Measurements from ENCODE around the gene STK39. TPM values are rescaled to one million over a fixed set of nuclear protein-coding genes. Genes with fewer than 3 reads are reported as not detected.

The STK39 gene
- total RNA-seq, 1 donor = 2.7 TPM

GRCh38 chr2:167943368-167943767, 304.0 kb downstream of the STK39 start:
- DNase-seq (ENCODE audit: low read depth in 2 of 3, low spot score in 2 of 3) = no peak

DNA sequence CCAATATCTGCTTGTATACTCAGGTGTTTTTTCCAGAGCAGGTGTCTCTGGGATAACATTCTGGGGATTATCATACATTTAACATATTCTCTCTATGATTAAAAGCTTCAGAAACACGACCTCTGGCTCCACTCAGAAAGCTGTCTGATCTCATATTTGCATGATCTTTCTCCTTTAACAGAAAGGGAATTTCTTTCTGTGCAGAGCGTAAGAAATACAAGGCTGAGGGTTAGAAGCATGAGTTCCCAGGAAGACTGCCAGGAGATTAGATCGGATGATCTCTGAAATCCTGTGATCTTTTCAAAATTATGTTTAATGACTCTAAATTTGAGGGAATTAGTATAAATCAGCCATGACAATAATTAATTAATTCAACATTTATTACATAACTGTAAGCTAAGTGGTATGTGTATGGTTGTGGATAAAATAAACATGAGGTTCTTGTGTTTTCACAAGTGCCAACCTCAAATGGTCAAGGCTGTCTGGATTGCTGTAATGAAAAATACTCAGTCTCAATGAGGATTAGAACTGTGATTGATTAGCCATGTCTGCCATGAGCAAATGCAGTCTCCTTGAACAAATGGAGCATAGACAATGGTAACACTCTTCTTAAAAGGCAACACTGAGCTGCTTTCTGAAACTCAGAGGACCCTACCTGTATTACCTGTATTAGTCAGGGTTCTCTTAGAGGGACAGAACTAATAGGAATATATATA, 304.9 kb downstream of the STK39 start:
- no peak for DNase-seq (ENCODE audit: low read depth in 2 of 3, low spot score in 2 of 3)

DNA sequence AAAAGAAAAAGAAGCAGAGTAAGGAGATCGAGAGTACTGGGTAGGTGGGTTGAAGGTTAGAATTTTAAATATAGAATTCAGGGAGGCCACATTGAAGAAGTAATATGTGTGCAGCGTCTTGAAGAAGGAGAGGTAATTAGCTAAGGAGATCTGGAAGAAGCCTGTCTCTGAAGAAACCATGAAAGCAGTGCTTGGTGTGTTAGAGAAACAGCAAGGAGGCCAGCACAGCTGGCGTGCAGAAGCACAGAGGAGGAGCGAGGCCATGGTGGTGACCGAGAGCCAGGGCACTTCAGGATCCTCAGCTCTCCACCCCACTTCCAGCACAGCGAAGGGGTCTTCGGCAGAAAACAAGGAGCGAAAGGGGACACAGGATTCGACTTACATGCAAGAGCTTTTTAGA, 305.8 kb downstream of the STK39 start:
- no peak for DNase-seq (ENCODE audit: low read depth in 2 of 3, low spot score in 2 of 3)

- no peak for DNase-seq (ENCODE audit: low read depth in 2 of 3, low spot score in 2 of 3)
These were observed 306.5 kb downstream of the STK39 start for GRCh38 chr2:167940734-167941507.

DNA sequence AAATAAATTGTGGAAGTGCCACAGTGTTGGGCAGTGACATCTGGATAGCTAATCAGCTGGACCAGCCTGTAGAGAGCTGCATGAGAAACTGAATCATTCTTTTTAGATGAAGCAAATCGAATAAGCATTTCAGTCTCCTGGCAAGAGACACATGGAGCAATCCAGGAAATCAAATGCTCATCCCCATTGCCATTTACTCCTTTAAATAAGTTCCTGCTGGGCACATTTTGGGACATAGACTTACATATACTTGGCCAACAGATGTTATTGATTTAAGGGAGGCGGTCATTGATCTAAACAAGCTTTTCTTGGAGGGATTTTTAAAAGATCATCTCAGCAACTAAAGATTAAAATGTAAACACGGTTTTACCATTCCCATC, 307.1 kb downstream of the STK39 start:
- DNase-seq (ENCODE audit: low read depth in 2 of 3, low spot score in 2 of 3) = no peak

DNA sequence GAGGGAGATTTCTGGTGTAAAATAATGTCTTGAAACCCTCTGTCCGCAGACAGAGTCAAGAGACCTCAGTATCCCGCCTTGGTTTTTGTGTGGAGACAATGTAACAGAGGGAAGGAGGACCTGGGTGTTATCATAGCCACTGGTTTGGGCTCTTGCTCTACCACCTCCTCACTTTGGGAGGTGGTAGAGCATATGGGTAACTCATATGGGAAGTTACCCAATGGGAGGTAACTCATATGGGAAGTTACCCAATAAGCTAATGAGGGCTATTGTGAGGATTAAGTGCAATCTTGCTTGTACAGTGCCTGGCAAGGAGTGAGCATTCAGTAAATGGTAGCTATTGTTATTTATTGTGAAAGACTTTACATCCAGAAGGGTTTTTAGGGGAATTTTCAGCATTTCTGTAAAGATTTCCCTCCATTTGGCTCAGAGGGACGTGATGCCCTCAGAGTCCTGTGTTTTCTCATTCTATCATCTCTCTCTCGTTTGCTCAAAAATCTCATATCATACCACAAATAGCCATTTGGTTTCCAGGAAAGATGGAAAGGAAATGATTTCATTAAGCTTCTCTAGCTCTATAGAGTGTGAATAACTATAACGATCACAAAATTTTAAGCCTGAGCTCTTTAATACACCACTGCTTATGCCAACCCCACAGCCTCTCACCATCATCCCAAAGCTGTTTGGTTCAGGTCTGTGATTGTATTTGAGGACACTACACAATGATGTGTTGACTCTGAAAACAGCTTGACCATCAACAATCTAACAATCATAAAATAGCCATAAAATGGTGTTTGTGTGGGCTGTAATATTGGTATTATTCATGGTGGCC, 307.7 kb downstream of the STK39 start:
- DNase-seq (ENCODE audit: low read depth in 2 of 3, low spot score in 2 of 3) = no peak

DNA sequence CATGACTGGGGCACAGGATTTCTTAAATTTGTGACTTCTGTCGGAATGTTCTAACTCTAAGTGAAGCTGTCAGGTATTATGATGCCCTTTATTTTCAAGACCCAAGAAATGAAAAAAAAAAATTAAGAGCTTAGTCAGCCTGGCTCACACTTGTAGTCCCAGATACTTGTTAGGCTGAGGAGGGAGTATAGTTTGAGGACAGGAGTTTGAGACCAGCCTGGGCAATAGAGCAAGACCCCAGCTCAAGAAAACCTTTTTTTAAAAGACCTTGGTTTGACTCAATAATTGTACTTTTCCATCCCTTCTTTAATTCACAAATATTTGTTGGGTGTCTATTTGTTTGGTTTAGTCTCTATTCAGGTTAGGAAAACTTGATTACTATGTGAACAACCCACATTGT, 310.0 kb downstream of the STK39 start:
- DNase-seq (ENCODE audit: low read depth in 2 of 3, low spot score in 2 of 3) = no peak

DNA sequence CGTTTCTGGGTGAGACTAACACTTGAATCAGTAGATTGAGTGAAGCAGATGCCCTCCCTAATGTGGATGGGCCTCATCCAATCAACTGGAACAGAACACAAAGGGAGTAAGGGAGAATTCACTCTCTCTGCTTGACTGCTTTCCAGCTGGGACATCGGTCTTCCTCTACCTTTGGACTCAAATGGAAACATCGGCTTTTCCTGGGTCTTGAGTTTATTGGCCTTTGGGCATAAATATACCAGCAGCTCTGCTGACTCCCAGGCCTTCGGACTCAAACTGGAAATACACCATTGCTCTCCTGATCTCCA, 311.6 kb downstream of the STK39 start:
- no peak for DNase-seq (ENCODE audit: low read depth in 2 of 3, low spot score in 2 of 3)

DNA sequence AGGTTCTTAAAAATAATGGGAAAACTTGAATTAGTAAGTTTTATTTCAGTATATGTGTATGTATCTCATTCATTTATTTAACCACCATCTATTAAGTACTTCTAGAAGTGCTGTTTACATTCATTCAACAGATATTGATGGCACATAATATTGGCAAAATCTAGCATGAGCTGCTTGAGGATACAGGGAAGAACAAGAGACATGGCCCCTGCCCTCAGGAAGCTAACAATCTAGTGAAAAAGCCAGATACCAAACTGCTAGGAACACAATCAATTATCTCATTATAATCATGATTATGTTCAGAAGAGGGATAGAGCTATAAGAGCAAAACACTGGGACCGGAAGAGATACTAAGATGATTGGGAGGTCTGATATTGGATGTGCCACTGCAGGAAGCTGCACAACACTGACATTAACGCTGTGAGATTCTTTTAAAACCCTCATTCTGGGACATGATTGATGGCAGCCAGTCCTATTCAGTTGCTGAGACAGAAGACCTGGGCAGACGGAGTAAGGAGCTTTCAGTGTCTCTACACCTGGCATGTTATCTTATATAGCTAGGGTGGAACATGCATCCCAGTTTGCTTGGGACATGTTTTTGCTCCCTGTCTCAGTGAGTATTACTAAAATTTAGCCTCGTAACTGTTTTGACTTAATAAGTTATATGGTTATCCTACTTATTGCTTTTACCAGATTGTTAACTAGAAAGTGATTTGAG, 314.1 kb downstream of the STK39 start:
- no peak for DNase-seq (ENCODE audit: low read depth in 2 of 3, low spot score in 2 of 3)

- DNase-seq (ENCODE audit: low read depth in 2 of 3, low spot score in 2 of 3) = no peak
These were observed 315.2 kb downstream of the STK39 start for GRCh38 chr2:167932123-167932693.

DNA sequence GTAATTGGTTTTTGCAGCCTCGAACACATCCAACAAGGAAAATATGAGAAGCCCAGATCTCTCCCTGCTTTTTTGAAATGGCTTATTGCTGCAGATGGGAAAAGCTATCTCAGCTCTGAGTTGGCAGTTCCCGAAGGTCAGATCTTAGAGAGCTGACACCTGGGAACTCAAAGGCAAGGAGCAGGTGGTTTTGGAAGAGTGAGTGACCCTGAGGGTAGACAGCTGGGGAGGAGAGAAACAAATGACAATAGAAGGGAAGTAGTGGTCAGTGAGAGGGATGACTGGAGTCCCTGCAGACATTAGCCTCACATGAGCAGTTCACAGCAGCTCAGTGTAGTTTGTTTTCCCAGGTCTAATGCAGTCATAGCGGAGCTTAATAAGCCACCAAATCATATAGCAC, 317.9 kb downstream of the STK39 start:
- DNase-seq (ENCODE audit: low read depth in 2 of 3, low spot score in 2 of 3) = no peak

- DNase-seq (ENCODE audit: low read depth in 2 of 3, low spot score in 2 of 3) = no peak
These were observed 319.0 kb downstream of the STK39 start for GRCh38 chr2:167928434-167928833.

DNA sequence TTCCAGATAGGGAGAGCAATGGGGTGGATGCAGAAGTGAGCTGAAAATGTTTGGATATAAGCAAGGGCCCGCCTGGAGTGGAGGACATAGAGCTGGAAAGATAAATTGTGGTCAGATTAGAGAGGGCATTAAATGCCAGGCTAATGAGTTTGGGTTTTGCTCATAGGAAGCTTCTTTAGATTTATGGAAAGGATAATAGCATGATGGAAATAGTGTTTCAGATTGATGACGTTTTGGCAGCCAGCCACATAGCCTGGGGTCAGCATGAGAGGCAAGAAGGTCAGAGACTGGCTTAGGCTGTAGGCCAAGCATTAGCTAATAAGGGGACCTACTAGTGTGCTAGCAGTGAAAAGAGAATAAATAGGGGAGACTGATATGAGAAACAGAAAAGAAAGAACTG, 321.6 kb downstream of the STK39 start:
- no peak for DNase-seq (ENCODE audit: low read depth in 2 of 3, low spot score in 2 of 3)

- DNase-seq (ENCODE audit: low read depth in 2 of 3, low spot score in 2 of 3) = no peak
These were observed 322.8 kb downstream of the STK39 start for GRCh38 chr2:167924556-167924955.

DNA sequence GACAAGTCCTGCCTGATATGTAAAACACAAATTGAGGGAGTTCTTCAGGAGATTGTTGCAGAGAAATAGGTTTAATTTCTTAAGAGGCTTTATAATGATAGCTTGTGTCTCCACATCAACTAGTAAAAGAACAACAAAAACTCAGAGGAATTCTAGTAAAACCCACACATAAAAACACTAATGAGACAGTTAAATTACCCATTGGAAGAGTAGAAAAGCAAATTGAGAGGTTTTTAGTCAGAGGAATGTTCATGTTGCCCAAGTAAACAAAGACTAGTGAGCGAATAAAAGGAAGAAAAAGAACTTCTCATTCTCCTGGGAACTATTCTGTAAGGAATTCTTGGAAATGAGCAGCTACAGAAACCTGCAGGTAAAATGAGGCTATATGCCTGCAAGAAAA, 330.6 kb downstream of the STK39 start:
- DNase-seq (ENCODE audit: low read depth in 2 of 3, low spot score in 2 of 3) = no peak

GRCh38 chr2:167914969-167915368, 332.4 kb downstream of the STK39 start:
- DNase-seq (ENCODE audit: low read depth in 2 of 3, low spot score in 2 of 3) = no peak

DNA sequence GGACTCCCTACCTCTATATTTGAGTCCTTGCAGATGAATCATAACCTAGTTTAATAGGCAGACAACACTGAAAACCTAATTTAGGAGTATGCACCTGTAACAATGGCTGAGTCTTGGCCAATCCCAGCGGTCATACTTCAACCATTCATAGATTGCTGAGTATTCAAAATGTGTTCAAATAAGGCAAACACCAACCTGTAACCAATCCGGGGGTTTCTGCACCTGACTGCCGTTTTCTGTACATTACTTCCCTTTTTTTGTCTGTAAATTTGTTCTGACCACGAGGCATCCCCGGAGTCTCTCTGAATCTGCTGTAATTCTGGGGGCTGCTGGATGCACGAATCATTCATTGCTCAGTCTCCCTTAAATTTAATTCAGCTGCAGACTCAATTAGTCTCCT, 338.6 kb downstream of the STK39 start:
- peak in 2 of 3 donors; percentile 4 to 14 for DNase-seq (ENCODE audit: low read depth in 2 of 3, low spot score in 2 of 3)

GRCh38 chr2:167905668-167906067, 341.7 kb downstream of the STK39 start:
- no peak for DNase-seq (ENCODE audit: low read depth in 2 of 3, low spot score in 2 of 3)

Data from hematopoietic multipotent progenitor cell (in vitro differentiated cells).